Spleen (tissue), 7 donors: ENCODE data around the gene MCF2L.

ENCODE experiments used
- POLR2A ChIP-seq, 3 donors: fragments of 450-650 bp; IDR thresholded peaks; one replicate each; pipeline ENCODE4 v1.5.1; 2017; ENCODE audit warnings: antibody characterized with exemption in 3 of 3, mild to moderate bottlenecking in 1 of 3
- TF ChIP-seq, protein P1 (sequence below), 11 experiments: fragments of 200-600 bp in 7 of 11; fragments of 450-650 bp in 4 of 11; sonication (generic) in 4 of 11; IDR thresholded peaks in 8 of 11; conservative IDR thresholded peaks in 3 of 11; 1 replicate in 7 of 11; 2 replicates in 4 of 11; pipeline versions ENCODE4 v1.4.0 to v1.8.0; 2016 to 2021; ENCODE audit warnings: antibody characterized with exemption in 11 of 11, inconsistent platforms in 4 of 11, mild to moderate bottlenecking in 1 of 11
- donor health status: DM: no; HTN: no; CAD: no; lungs with moderate emphysema.
- donor health status: DM: no; HTN: no; CAD: no.
- donor health status: DM: no; HTN: no; CAD: no.

DNA sequence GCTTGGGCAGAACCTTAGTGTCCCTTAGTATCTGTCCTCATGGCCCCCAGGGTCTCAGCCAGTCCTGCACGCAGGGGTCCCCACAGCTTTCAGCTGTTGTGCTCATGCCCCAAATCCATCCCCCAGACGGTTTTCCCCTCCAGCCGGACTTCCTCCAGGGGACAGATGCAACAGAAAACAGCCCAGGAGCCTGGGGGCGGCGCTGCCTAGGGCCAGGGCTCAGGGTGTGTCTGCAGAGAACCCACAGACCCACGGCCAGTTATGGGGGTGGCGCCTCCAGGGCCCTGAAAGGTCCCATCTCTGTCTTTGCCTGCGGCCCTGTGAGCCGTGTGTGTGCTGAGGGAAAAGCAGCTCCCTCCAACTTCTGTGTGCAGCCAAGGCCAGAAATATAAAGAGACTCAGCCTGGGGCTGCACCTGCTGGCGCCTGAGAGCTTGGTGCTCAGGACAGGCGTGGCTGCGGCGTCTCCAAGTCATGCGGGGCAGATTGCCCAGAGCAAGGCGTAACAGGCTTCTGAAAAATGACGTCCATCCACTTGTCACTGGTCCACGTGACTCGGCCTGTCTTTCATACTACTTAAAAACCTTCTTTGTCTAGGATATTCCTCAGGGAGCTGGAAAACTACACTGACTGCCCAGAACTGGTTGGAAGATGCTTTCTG lies 114.5 kb downstream of the MCF2L start:
- TF ChIP-seq POLR2A (IDR thresholded peaks at IDR 0.05), result no peak
- TF ChIP-seq, protein P1, sequence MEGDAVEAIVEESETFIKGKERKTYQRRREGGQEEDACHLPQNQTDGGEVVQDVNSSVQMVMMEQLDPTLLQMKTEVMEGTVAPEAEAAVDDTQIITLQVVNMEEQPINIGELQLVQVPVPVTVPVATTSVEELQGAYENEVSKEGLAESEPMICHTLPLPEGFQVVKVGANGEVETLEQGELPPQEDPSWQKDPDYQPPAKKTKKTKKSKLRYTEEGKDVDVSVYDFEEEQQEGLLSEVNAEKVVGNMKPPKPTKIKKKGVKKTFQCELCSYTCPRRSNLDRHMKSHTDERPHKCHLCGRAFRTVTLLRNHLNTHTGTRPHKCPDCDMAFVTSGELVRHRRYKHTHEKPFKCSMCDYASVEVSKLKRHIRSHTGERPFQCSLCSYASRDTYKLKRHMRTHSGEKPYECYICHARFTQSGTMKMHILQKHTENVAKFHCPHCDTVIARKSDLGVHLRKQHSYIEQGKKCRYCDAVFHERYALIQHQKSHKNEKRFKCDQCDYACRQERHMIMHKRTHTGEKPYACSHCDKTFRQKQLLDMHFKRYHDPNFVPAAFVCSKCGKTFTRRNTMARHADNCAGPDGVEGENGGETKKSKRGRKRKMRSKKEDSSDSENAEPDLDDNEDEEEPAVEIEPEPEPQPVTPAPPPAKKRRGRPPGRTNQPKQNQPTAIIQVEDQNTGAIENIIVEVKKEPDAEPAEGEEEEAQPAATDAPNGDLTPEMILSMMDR (IDR thresholded peaks at IDR 0.05 in 8 of 11, conservative IDR thresholded peaks at IDR 0.05 in 3 of 11), result no peak
